ENCODE results near the gene MRGPRX2. TPM values are rescaled to one million over a fixed set of nuclear protein-coding genes. Genes with fewer than 3 reads are reported as not detected.

MRGPRX2 gene
- polyA plus RNA-seq (2013, experiment 1 of 2): not detected
- polyA plus RNA-seq (2013, experiment 2 of 2): not detected

DNA sequence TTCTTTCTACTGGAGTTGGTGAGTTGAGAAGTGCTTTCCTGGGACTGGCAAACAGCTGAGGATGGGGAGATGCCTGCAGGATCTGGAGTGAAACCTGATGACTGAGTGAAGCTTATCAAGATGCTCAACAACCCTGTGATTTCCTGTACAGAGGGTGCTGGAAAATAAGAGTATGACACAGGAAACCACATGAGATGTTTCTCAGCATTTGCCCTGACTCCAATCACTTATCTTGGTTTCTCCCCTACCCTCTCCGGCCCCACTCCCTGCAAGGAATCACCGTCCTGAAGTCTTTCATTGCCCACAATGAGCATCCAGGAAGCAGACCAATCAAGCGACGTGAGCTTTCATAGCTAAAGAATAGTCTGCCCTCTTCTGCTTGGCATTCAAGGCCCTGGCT is at the start of gene MRGPRX2:
TSS of gene MRGPRX2 (minus strand) at position 89 of the 400 bp plus-strand sequence. CDS start 4,315 bp downstream, outside the sequence.
- no peak within 1 kb of the TSS for H4K8ac ChIP-seq (ENCODE audit: low read depth, low read length)
- H3K23ac ChIP-seq (ENCODE audit: low read length): no peak within 1 kb of the TSS
- no peaks in the 10 kb centered on the region for H3K79me1 ChIP-seq (ENCODE audit: low read length)
- DNase-seq: no peak
- H3K79me2 ChIP-seq (ENCODE audit: control insufficient read depth, insufficient read depth, low read length): no peaks in the 10 kb centered on the region
- no peak within 1 kb of the TSS for H2BK120ac ChIP-seq (ENCODE audit: low read depth, low read length)
- H2BK5ac ChIP-seq (ENCODE audit: low read length): no peak within 1 kb of the TSS
- H3K4me2 ChIP-seq (ENCODE audit: low read length): no peak within 1 kb of the TSS
- no CpG with 5 or more reads among the region's 4 CpGs for WGBS (ENCODE audit: extremely low coverage, insufficient coverage, low lambda C conversion rate)
- no peak within 1 kb of the TSS for H3K27ac ChIP-seq (ENCODE audit: low read depth, low read length)
- no peaks in the 10 kb centered on the region for H3K27me3 ChIP-seq (ENCODE audit: insufficient read depth, low read length, poor library complexity)
- no peaks in the 10 kb centered on the region for H3K36me3 ChIP-seq (ENCODE audit: control insufficient read depth, insufficient read depth, low read length)
- no peak within 1 kb of the TSS for H3K18ac ChIP-seq (ENCODE audit: low read length)
- H3K4me1 ChIP-seq (ENCODE audit: control insufficient read depth, low read depth, low read length): no peaks in the 10 kb centered on the region
- no peak within 1 kb of the TSS for H3K9ac ChIP-seq (ENCODE audit: low read length)
- H4K5ac ChIP-seq (ENCODE audit: low read length): no peak within 1 kb of the TSS
- no peak within 1 kb of the TSS for H3K4me3 ChIP-seq (ENCODE audit: low read length)
- no peak within 1 kb of the TSS for H2BK15ac ChIP-seq (replicated peaks; ENCODE audit: low read depth)
- H2AK5ac ChIP-seq (ENCODE audit: low read length): no peak within 1 kb of the TSS
- H3K56ac ChIP-seq (ENCODE audit: low read length): no peak within 1 kb of the TSS
- H3K4ac ChIP-seq (ENCODE audit: low read depth, low read length): no peak within 1 kb of the TSS

DNA sequence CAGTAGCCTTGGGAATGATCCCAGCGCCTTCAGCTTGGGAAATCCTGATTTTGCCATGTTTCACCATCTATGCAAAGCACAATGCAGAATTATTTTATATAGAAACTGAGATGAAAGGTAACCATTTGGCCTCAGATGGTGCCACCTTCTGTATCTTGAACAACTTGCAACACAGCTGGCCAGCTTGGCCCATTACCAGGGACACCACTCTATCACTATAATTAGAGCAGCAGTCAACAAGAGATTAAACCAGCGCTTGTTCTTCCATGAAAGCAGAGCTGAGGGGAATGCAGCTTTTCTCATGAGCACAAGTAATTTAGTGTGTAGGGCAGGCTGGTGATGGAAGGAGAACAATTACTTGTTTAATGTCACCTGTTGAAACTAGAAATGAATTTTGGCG is 49.8 kb upstream of the MRGPRX2 start:
- Histone ChIP-seq H4K5ac (ENCODE audit: low read length) (no peak overlapping the region), H3K27ac (ENCODE audit: low read depth, low read length) (no peak overlapping the region), H2BK120ac (ENCODE audit: low read depth, low read length) (no peak overlapping the region), H3K4me3 (ENCODE audit: low read length) (no peak overlapping the region), H3K4me1 (ENCODE audit: control insufficient read depth, low read depth, low read length) (no peaks in the 10 kb centered on the region), H2BK15ac (replicated peaks; ENCODE audit: low read depth) (no peak overlapping the region), H2AK5ac (ENCODE audit: low read length) (no peak overlapping the region), H3K79me2 (ENCODE audit: control insufficient read depth, insufficient read depth, low read length) (no peaks in the 10 kb centered on the region), H2BK5ac (ENCODE audit: low read length) (no peak overlapping the region), H3K79me1 (ENCODE audit: low read length) (no peaks in the 10 kb centered on the region), H3K4ac (ENCODE audit: low read depth, low read length) (no peak overlapping the region), H3K18ac (ENCODE audit: low read length) (no peak overlapping the region), H3K36me3 (ENCODE audit: control insufficient read depth, insufficient read depth, low read length) (no peaks in the 10 kb centered on the region), H3K56ac (ENCODE audit: low read length) (no peak overlapping the region), H3K27me3 (ENCODE audit: insufficient read depth, low read length, poor library complexity) (no peaks in the 10 kb centered on the region), H3K9ac (ENCODE audit: low read length) (no peak overlapping the region), H3K23ac (ENCODE audit: low read length) (no peak overlapping the region), H3K4me2 (ENCODE audit: low read length) (no peak overlapping the region), H4K8ac (ENCODE audit: low read depth, low read length) (no peak overlapping the region)
- DNase-seq: no peak
- no CpG with 5 or more reads among the region's 3 CpGs for WGBS (ENCODE audit: extremely low coverage, insufficient coverage, low lambda C conversion rate)

DNA sequence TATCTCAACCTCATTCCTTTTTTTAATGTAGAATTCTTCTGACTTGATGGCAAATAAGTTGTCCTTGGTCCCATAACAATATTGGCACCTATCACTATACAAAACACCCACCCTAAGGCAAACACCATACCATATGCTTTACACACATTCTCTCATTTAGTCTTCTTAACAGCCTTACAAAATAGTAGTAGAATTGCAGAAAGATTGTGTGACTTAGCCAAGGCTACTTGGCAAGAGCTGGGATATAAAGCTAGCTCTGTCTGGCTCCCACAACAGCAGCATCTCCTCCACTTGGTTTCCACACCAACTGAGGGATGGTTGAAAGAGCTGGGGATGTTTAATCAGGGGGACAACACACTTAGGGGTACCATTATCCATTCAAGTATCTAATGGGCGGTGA is 46.6 kb upstream of the MRGPRX2 start:
- no peak overlapping the region for H3K27ac ChIP-seq (ENCODE audit: low read depth, low read length)
- H2BK120ac ChIP-seq (ENCODE audit: low read depth, low read length): no peak overlapping the region
- no peak overlapping the region for H4K5ac ChIP-seq (ENCODE audit: low read length)
- H3K79me2 ChIP-seq (ENCODE audit: control insufficient read depth, insufficient read depth, low read length): no peaks in the 10 kb centered on the region
- H2AK5ac ChIP-seq (ENCODE audit: low read length): no peak overlapping the region
- H3K9ac ChIP-seq (ENCODE audit: low read length): no peak overlapping the region
- no peaks in the 10 kb centered on the region for H3K79me1 ChIP-seq (ENCODE audit: low read length)
- H3K4me1 ChIP-seq (ENCODE audit: control insufficient read depth, low read depth, low read length): no peaks in the 10 kb centered on the region
- WGBS (ENCODE audit: extremely low coverage, insufficient coverage, low lambda C conversion rate): no CpG with 5 or more reads among the region's 1 CpG
- no peak overlapping the region for H3K4ac ChIP-seq (ENCODE audit: low read depth, low read length)
- no peak overlapping the region for H3K18ac ChIP-seq (ENCODE audit: low read length)
- no peaks in the 10 kb centered on the region for H3K36me3 ChIP-seq (ENCODE audit: control insufficient read depth, insufficient read depth, low read length)
- H3K27me3 ChIP-seq (ENCODE audit: insufficient read depth, low read length, poor library complexity): no peaks in the 10 kb centered on the region
- DNase-seq: no peak
- H2BK15ac ChIP-seq (replicated peaks; ENCODE audit: low read depth): no peak overlapping the region
- no peak overlapping the region for H4K8ac ChIP-seq (ENCODE audit: low read depth, low read length)
- H2BK5ac ChIP-seq (ENCODE audit: low read length): no peak overlapping the region
- no peak overlapping the region for H3K23ac ChIP-seq (ENCODE audit: low read length)
- no peak overlapping the region for H3K56ac ChIP-seq (ENCODE audit: low read length)
- no peak overlapping the region for H3K4me3 ChIP-seq (ENCODE audit: low read length)
- H3K4me2 ChIP-seq (ENCODE audit: low read length): no peak overlapping the region

DNA sequence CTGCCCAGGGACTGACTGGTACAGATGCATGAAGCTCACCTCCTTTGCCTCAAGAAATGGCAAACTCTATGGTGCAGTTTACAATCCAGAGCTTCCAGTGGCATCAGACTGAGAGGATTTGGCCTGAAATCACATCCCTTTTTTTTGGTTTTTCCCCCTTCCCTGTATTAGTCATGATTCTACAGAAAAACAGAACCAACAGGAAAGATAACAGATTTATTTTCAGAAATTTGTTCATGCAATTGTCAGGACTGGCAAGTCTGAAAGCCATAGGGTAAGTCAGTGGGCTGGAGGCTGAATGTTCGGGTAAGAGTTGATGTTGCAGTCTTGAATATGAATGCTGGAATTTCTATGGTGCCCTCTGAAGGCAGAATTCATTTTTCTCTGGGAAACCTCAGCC is 44.5 kb upstream of the MRGPRX2 start:
- Histone ChIP-seq H3K4me2 (ENCODE audit: low read length) (no peak overlapping the region), H2BK5ac (ENCODE audit: low read length) (no peak overlapping the region), H3K4ac (ENCODE audit: low read depth, low read length) (no peak overlapping the region), H3K4me3 (ENCODE audit: low read length) (no peak overlapping the region), H3K23ac (ENCODE audit: low read length) (no peak overlapping the region), H2BK120ac (ENCODE audit: low read depth, low read length) (no peak overlapping the region), H3K4me1 (ENCODE audit: control insufficient read depth, low read depth, low read length) (no peaks in the 10 kb centered on the region), H3K56ac (ENCODE audit: low read length) (no peak overlapping the region), H3K18ac (ENCODE audit: low read length) (no peak overlapping the region), H3K36me3 (ENCODE audit: control insufficient read depth, insufficient read depth, low read length) (no peaks in the 10 kb centered on the region), H3K79me1 (ENCODE audit: low read length) (no peaks in the 10 kb centered on the region), H3K9ac (ENCODE audit: low read length) (no peak overlapping the region), H3K27ac (ENCODE audit: low read depth, low read length) (no peak overlapping the region), H2AK5ac (ENCODE audit: low read length) (no peak overlapping the region), H2BK15ac (replicated peaks; ENCODE audit: low read depth) (no peak overlapping the region), H3K79me2 (ENCODE audit: control insufficient read depth, insufficient read depth, low read length) (no peaks in the 10 kb centered on the region), H4K8ac (ENCODE audit: low read depth, low read length) (no peak overlapping the region), H4K5ac (ENCODE audit: low read length) (no peak overlapping the region), H3K27me3 (ENCODE audit: insufficient read depth, low read length, poor library complexity) (no peaks in the 10 kb centered on the region)
- no peak for DNase-seq
- WGBS (ENCODE audit: extremely low coverage, insufficient coverage, low lambda C conversion rate): no CpG with 5 or more reads among the region's 1 CpG

DNA sequence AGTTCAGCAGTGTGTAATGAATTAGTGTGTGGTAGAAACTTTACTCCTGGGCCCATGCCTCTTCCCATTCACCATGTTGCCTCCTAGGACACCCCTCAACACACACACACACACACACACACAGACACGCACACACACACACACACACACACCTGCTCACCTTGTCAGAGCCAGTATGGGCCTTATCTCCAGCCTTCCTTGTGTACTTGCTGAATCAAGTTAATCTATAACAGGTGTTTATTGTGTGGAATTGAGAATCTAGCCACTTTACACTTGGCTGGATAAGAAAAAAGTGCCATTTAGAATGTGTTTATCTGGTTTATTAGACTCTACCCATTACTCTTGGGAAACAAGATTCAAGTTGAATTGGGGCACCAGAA is 42.0 kb upstream of the MRGPRX2 start:
- Histone ChIP-seq H3K79me1 (ENCODE audit: low read length) (no peaks in the 10 kb centered on the region), H3K9ac (ENCODE audit: low read length) (no peak overlapping the region), H2BK120ac (ENCODE audit: low read depth, low read length) (no peak overlapping the region), H3K4me1 (ENCODE audit: control insufficient read depth, low read depth, low read length) (no peaks in the 10 kb centered on the region), H3K4ac (ENCODE audit: low read depth, low read length) (no peak overlapping the region), H3K79me2 (ENCODE audit: control insufficient read depth, insufficient read depth, low read length) (no peaks in the 10 kb centered on the region), H3K18ac (ENCODE audit: low read length) (no peak overlapping the region), H2BK5ac (ENCODE audit: low read length) (no peak overlapping the region), H2AK5ac (ENCODE audit: low read length) (no peak overlapping the region), H4K8ac (ENCODE audit: low read depth, low read length) (no peak overlapping the region), H3K27ac (ENCODE audit: low read depth, low read length) (no peak overlapping the region), H2BK15ac (replicated peaks; ENCODE audit: low read depth) (no peak overlapping the region), H3K4me2 (ENCODE audit: low read length) (no peak overlapping the region), H3K56ac (ENCODE audit: low read length) (no peak overlapping the region), H3K27me3 (ENCODE audit: insufficient read depth, low read length, poor library complexity) (no peaks in the 10 kb centered on the region), H3K4me3 (ENCODE audit: low read length) (no peak overlapping the region), H4K5ac (ENCODE audit: low read length) (no peak overlapping the region), H3K36me3 (ENCODE audit: control insufficient read depth, insufficient read depth, low read length) (no peaks in the 10 kb centered on the region), H3K23ac (ENCODE audit: low read length) (no peak overlapping the region)
- no CpG with 5 or more reads among the region's 1 CpG for WGBS (ENCODE audit: extremely low coverage, insufficient coverage, low lambda C conversion rate)
- DNase-seq: no peak

DNA sequence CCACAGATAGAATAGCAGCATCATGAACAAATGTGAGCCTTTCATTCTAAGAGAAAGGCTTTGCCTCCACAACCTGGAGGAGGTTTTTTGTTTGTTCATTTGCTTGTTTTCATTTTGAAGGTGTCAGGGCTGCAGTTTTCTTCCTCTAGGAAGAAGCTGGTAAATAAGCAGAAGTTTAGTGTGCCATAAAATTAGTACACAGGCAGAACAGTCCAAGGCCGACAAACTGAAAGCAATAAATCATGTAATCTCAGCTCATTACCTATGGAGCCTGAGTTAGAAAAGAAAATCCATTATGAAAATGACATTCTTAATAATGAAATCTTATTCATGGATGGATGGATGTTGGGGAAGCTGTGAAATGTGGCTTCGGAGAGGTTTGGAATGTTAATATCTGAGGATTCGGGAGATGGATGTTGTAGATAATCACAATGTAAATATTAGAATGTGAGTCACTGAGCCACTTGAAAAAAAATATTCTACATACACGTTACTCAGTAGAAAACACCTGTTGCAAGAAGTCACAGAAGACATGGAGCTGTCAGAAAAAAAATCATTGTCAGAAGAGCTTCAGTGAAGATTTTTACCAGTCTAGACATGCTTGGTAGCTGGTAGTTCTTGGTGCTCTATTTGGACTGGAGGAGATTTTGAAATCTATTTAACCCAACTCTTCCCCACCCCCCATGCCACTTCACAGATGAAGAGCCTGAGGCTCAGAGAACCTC is 41.4 kb upstream of the MRGPRX2 start:
- H3K56ac ChIP-seq (ENCODE audit: low read length): no peak overlapping the region
- no peak overlapping the region for H4K5ac ChIP-seq (ENCODE audit: low read length)
- no peak overlapping the region for H2BK15ac ChIP-seq (replicated peaks; ENCODE audit: low read depth)
- no peaks in the 10 kb centered on the region for H3K79me2 ChIP-seq (ENCODE audit: control insufficient read depth, insufficient read depth, low read length)
- H3K79me1 ChIP-seq (ENCODE audit: low read length): no peaks in the 10 kb centered on the region
- no peak overlapping the region for H3K9ac ChIP-seq (ENCODE audit: low read length)
- H2BK5ac ChIP-seq (ENCODE audit: low read length): no peak overlapping the region
- H3K23ac ChIP-seq (ENCODE audit: low read length): no peak overlapping the region
- H2BK120ac ChIP-seq (ENCODE audit: low read depth, low read length): no peak overlapping the region
- H2AK5ac ChIP-seq (ENCODE audit: low read length): no peak overlapping the region
- no peak overlapping the region for H4K8ac ChIP-seq (ENCODE audit: low read depth, low read length)
- no peak overlapping the region for H3K4ac ChIP-seq (ENCODE audit: low read depth, low read length)
- H3K4me3 ChIP-seq (ENCODE audit: low read length): no peak overlapping the region
- no CpG with 5 or more reads among the region's 4 CpGs for WGBS (ENCODE audit: extremely low coverage, insufficient coverage, low lambda C conversion rate)
- H3K4me2 ChIP-seq (ENCODE audit: low read length): no peak overlapping the region
- H3K18ac ChIP-seq (ENCODE audit: low read length): no peak overlapping the region
- no peak for DNase-seq
- no peak overlapping the region for H3K27ac ChIP-seq (ENCODE audit: low read depth, low read length)
- H3K27me3 ChIP-seq (ENCODE audit: insufficient read depth, low read length, poor library complexity): no peaks in the 10 kb centered on the region
- no peaks in the 10 kb centered on the region for H3K4me1 ChIP-seq (ENCODE audit: control insufficient read depth, low read depth, low read length)
- H3K36me3 ChIP-seq (ENCODE audit: control insufficient read depth, insufficient read depth, low read length): no peaks in the 10 kb centered on the region

Measured in mesendoderm (in vitro differentiated cells).